Forelimb muscle (tissue), 1 donor: Measurements from ENCODE around the gene CSK. TPM values are rescaled to one million over a fixed set of nuclear protein-coding genes. Genes with fewer than 3 reads are reported as not detected.

ENCODE experiments used
- DNase-seq: peaks from one replicate; pipeline ENCODE4 v3.0.0-alpha.2; 2013; ENCODE audit warnings: low read depth
- polyA plus RNA-seq: library from polyadenylated mRNA; unstranded; fragments of 120-200 nt; gene quantifications from one replicate; pipeline ENCODE4 v1.2.1, GENCODE V29; 2013; ENCODE audit not compliant: insufficient read length

CSK gene
- polyA plus RNA-seq, 1 donor, result 31.7 TPM

DNA sequence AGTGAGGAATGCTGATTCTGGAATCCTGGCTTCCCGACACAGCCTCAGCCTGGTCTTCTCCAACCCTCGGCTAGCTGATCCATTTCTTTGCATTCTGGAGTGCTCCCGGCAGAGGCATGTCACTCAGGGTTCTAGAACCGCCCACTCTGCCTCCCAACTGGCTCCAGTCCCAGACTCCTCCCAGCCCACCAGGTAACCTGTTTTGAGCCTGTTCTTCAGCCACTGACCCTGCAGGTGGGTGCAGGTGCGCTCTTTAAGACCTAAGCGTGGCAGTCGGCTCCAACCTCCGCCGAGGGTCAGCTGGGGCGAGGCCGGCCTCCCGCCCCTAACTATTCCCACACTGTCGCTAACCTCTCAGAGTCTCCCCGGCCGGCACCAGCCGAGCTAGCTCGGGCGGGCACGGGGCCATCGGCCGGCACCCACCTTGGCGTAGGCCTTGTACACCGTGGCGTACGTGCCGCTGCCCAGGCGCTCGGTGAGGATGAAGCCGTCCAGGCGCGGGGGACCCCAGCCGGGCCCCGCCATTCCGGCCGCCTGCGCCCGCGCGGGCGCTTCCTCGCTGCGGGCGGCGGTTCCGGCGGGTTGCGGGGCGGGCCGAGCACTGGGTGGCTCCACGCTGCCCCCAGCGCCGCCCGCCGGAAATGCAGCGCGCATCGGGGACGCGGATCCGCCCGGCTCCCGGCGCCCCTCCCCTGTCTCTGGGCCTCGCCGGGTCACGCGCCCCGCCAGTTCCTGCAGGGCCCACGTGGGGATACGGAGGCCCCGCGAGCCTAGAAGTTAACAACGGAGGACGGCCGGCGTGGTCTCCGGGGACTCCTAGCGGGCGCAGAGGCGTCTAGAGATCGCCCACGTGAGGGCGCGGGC, 60.9 kb downstream of the CSK start, which contains the start of gene ULK3:
Gene ULK3 (minus strand): TSS at position 576 of the 864 bp plus-strand sequence. CDS start 51 bp downstream, at position 525.
- DNase-seq, result no peak

DNA sequence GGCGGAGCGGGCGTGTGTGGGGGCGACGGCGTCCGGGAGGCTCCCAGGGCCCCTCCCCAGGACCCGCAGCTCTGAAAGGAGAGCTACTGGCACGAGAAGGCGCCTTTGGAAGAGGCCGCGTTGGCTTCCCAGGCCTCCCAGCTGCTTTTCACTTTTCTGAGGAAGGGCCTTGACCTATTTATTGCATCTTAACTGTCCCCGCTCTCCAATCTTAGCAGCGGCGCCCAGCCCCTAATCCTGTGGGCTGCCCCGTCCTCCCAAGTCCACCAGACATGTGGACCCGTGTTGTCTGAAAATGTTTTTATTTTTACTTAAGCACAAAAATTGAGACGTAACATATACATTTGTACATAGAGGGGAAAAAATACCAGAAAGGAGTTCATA, 61.6 kb downstream of the CSK start:
- no peak for DNase-seq

DNA sequence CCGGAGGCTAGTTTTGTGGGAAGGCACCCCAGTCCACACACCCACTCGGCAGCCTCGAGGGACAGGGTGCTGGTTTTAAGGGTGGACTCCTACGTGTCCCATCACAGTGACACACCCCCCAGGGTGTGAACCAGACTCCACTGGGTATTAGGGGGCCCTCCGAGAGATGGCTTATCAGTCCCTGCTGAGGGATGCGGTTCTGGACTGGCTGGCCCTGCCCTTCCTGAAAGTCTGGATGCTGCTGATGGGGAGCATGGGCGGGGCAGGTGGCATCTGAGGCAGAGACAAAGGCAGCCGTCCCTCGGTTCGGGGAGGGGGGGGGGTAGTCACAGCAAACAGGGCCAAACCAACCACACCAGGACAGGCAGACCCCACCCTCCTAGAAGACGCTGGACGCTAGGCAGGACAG, 62.0 kb downstream of the CSK start:
- DNase-seq, result no peak

DNA sequence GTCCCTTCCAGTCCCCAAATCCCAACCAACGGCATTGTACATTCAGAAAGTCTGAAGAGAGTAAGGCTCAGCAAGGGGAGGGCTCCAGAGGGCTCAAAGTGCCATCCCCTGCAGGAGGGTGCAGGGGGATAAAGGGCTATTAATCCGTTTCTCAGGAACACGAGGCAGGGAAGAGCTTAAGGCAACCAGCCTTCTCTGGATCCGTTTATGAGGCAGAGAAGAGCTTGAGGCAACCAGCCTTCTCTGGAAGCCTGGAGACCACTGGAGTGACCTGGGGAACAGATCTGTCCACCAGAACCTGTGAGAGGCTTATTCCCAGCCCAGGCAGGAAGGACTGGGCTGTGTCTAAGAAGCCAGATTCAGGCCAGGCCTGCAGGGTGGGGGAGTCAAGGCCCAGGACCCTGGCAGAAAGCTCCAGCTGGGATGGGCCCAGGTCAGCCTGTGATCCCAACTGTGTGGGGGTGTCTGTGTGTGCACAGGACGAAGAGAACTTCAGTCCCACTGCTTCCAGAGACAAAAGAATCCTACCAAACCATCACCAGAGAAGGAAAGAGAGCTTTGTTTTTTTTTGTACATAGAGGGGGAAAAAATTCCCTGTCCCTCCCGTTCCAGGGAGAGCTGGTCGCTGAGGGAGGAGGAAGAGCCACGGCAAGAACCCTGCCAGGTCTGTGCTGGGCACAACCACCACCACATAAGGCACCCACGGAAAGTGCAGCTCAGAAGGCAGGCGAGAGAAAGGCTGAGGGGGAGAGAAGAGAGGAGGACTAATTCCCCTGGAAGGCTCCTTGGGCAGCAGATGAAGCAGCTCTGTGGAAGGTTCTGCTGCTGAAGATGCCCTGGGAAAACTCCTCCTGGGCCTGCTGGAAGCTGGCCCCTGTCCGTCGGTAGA, 62.7 kb downstream of the CSK start:
- no peak for DNase-seq

DNA sequence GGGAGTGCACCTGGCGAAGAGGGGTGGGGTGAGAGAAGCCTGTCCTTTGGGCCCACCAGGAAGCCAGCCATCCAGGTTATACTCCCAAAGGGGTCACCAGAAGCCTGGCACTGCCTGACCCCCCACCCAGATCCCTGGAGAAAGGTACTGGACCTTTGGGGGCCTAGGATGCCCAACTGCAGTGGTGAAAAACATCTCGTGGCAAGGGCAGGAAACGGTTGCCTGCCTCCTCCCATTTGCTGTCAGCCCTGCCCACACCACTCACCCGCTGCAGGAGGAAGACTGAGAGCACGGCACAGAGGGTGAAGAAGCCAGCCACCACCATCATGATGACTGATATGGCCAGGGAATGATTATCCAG, 63.3 kb downstream of the CSK start:
- DNase-seq, result no peak

DNA sequence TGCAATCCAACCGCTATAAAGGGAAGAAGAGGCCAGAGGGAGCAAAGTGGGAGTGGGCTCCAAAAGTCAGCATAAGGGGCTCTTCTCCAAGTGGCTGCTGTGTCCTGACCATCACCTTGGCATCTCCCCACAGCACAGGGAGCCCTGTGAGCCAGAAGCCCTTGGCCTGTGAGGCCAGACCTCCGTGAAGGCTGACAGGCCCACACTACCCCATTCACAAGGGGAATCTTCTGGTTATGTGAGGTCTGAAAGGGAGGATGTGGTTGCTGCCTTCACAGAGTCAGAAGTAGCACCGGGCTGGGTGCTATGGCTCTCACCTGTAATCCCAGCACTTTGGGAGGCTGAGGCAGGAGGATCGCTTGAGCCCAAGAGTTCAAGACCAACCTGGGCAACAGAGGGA, 63.7 kb downstream of the CSK start:
- DNase-seq, result no peak

DNA sequence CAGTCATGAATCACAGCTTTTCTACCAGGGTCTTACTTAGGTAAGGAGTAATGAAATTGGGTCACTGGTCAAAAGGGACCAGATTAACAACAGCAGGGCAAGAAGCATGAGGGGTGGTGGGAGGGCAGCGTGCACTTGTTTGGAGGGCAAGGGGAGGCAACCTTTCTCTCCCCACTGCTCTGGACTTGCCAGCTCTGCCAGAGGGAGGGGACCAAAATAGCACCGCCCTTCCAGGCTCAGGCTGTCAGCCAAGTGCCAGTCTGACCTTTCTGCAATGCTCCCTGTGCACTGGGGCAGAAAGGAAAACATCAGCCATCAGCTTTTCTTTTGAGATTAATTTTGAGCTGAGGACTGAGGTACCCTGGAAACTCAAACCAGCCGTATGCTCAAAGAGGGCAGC, 65.6 kb downstream of the CSK start:
- DNase-seq, result no peak

DNA sequence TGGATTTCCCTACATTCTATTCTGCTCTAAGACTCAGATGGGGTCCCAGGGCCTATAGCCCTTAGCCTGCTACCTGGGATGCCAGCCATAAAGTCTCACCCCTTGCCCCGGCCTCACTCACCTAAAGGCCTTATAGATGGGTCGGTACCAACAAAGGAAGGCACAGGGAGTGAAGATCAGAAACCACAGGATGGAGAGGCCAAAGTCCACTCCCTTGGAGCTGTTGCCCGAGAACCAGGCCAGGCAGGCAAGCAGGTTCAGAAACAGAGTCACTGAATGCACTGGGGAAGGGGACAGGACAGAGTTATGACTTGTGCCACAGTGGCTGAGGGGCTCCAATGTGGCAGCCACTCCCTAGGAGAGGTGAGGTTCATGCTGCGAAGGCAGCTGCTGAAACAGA, 68.5 kb downstream of the CSK start:
- DNase-seq, result no peak

DNA sequence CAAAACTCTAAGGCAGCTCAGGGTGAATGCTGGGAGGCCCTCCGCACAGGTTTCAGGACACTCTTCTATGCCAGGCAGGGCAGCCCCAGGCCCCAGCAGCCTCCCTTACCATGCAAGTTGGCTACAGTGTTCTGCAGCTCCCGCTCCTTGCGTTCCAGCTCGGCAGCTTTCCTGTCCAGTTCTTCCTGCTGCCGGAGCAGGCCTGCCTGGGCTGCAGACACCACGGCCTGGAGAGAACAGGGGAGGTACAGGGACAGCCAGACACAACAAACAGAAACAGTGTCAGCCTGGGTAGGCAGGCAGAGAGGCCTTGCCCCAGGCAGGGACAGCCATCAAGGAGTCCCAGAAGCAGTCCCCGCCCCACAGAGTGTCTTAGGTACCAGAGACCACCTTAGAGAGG, 70.1 kb downstream of the CSK start:
- DNase-seq, result no peak

Other genes starting within 250 kb of the CSK start
- gene ARID3B, start 240.9 kb upstream of the CSK start, polyA plus RNA-seq, result 4.2 TPM
- gene CLK3, start 166.2 kb upstream of the CSK start, polyA plus RNA-seq, result 46.0 TPM
- 23.7 TPM for gene EDC3, start 86.1 kb upstream of the CSK start, polyA plus RNA-seq
- not detected for gene CYP1A1, start 56.6 kb upstream of the CSK start, polyA plus RNA-seq
- gene CYP1A2, start 33.2 kb upstream of the CSK start, polyA plus RNA-seq, result 0.10 TPM
- not detected for gene LMAN1L, start 30.8 kb downstream of the CSK start, polyA plus RNA-seq
- not detected for gene CPLX3, start 44.5 kb downstream of the CSK start, polyA plus RNA-seq
- gene ULK3, start 61.1 kb downstream of the CSK start, polyA plus RNA-seq, result 33.3 TPM
- gene SCAMP2, start 91.3 kb downstream of the CSK start, polyA plus RNA-seq, result 48.0 TPM
- 53.6 TPM for gene MPI, start 108.0 kb downstream of the CSK start, polyA plus RNA-seq
- gene FAM219B, start 124.8 kb downstream of the CSK start, polyA plus RNA-seq, result 50.0 TPM
- 249 TPM for gene COX5A, start 156.0 kb downstream of the CSK start, polyA plus RNA-seq
- 0.75 TPM for gene RPP25, start 174.7 kb downstream of the CSK start, polyA plus RNA-seq
- 4.8 TPM for gene SCAMP5, start 213.5 kb downstream of the CSK start, polyA plus RNA-seq
- gene PPCDC, start 241.5 kb downstream of the CSK start, polyA plus RNA-seq, result 6.1 TPM